HPDE6-E6E7 (cell line): Measurements from ENCODE around the gene ADRA1B.

Experiments used
- DNase-seq: peaks from one replicate; pipeline ENCODE4 v3.0.0; 2011; ENCODE audit warnings: missing footprints; ENCODE audit errors: extremely low spot score

Gene ADRA1B

GRCh38 chr5:159901772-159902171, 14.5 kb upstream of the ADRA1B start:
- DNase-seq, result no peak

GRCh38 chr5:159902444-159903121, 13.7 kb upstream of the ADRA1B start:
- DNase-seq, result peak; percentile 56

DNA sequence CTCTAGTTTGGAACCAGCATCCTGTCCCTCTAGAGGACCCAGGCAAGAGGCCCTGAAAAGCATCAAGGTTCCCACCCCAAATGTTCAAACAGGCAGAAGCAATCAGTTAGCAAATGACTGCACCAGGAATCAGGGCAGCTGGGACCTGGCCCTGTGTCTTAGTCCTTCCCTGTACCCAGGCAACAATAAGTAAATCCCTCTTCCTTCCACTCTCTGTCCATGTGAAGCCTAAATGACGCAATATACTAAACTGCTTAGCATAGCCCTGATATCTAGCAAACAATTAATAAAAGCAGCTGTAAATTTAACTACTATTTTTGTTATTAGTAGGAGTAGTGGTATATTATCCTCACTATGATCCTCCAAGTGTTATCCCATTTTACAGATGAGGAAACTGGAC, 13.2 kb upstream of the ADRA1B start:
- DNase-seq, result no peak

DNA sequence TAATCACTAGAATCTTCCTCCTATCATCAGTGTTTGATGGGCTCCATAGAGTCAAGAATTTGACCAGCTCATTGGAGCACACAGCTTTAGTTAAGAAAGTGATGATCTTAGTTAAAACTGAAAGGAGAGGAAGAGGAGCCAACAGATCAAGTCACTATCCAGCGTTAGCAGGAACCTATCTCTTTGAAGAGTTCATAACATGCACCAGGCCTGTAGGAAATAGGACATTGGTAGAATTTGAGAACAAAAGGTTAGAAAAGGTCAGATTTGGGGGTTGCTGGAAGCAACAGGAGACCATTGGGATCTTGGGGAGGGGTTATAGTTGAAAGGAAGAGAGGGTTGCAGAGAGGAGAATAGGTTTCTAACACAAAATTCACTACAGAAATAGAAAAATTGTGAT, 11.4 kb upstream of the ADRA1B start:
- no peak for DNase-seq

DNA sequence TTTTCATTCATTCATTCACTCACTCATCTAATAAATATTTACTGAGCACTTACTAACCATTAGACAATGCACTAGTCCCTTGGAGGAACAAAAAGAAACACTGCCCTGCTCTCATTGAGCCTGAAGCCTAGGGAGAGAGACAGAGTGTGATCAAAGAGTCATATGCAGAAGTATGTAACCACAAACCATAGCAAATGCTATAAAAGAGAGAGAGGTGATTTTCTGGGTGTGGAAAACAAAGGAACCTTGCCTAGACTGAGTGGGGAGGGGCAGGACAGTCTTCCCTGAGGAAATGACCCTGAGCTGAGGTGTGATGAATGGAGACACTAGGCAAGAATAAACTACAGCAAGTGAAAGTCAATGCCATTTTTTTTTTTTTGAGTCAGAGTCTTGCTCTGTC, 10.8 kb upstream of the ADRA1B start:
- DNase-seq, result peak; percentile 88

GRCh38 chr5:159906463-159906862, 9.8 kb upstream of the ADRA1B start:
- DNase-seq, result no peak

DNA sequence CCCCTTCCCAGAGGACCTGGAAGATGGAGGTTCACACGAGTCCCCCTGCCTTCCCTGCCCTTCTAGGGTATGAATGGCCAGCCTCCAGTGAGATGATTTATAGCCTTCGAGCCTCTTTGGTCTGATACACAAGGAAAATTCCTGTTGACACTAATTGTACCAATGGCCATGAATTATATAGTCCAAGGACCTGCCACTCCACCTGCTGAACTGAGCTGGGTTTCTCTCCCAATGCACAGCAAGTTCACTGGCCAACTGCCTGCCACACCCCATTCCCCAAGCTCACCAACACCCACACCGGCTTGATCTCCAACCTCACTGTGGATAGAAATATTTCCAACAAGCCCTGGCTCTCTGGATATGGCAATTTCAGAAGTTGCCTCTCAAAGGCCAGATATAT, 9.3 kb upstream of the ADRA1B start:
- no peak for DNase-seq

DNA sequence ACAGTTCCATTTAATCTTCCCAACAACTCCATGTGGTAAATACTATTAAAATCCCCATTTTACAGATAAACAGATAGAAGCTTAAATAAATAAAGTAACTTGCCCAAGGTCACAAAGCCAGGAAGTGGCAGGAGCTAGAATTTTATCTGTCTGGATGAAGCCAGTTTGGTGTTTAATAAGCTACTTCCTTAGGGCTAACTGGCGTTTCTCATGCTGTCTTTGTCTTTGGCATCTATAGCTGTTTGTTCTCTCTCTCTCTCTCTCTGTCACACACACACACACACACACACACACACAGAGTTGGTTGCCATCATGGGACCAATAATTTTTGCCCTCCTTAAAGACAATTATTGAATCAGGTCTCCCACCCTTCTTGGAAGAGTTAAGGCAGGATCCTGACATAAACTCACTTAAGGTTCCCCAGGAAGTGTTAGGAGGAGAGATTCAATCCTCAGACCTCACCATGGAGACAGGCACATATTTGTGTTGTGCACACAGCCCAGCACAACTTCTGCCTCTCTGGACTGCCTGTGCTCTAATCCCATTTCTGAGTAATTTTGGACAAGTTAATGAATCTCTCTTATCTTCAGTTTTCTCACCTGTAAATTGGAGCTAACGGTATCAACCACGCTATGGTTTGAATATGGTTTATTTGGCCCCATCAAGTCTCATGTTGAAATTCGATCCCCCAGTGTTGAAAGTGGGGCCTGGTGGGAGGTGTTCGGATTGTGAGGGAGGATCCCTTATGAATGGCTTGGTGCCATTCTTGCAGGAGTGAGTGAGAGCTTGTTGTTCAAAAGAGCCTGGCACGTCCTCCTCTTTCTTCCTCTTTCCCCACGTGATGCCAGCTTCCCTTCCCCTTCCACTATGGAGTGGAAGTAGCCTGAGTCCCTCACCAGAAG, 8.3 kb upstream of the ADRA1B start:
- DNase-seq, result no peak

- no peak for DNase-seq
These were observed 7.7 kb upstream of the ADRA1B start for GRCh38 chr5:159908591-159908940.

DNA sequence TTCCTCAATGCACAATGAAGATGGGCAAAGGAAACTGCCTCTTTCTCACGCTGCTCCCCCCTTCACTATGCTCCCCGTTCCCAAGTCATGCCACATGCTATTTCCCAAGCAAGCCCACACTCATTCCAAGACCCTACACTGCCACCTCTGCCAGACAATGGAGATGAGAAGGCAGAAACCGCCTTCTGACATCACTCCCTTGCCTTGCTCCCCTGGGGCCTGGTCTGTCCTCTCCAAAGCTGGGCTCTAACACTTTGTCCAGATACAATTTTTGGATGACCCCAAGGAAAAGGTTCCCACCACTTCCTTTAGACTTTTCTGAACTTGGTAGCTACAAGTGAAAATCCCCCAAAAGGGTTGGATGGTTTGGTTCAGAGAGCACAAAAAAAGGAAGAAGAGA, 7.2 kb upstream of the ADRA1B start:
- DNase-seq, result no peak

- no peak for DNase-seq
These were observed 6.0 kb upstream of the ADRA1B start for GRCh38 chr5:159910207-159910842.

DNA sequence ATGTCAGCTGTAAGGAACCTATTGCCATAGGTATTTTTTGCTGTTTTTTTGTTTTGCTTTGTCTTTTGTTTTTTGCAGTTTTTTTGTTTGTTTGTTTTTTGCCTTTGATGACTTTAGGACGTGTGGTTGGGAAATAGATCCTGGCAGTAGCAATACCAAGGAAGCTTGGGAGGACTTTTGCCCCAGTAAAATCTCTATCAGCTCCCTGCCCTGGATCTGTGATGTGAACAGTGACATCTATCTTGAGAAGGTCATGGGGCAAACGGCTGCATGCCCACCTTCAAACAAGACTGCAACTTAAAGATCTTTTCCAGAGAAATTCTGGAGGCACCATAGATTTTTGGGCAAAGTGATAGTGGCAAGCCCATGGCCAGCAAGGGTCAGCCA, 5.4 kb upstream of the ADRA1B start:
- no peak for DNase-seq

DNA sequence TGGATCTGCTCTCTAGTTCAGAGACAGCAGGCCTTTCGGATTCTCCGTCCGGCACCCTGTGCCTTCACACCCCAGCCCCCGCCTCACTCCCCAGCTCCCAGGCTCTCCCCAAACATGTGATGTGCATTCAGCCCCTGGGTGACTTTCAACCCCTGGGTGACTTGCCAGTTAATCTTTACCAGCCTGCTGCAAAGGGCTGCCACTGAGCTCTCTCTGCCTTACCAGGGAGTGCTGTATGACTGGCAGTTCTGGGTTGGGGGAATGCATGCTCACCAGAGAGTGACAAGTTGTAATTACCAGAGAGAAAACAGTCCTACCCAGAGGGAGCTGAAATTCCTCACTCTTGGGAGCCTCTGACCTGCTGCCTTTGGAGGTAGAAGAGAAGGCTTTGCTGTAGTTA, 4.9 kb upstream of the ADRA1B start:
- DNase-seq, result no peak

- DNase-seq, result no peak
These were observed 4.1 kb upstream of the ADRA1B start for GRCh38 chr5:159912033-159912800.

DNA sequence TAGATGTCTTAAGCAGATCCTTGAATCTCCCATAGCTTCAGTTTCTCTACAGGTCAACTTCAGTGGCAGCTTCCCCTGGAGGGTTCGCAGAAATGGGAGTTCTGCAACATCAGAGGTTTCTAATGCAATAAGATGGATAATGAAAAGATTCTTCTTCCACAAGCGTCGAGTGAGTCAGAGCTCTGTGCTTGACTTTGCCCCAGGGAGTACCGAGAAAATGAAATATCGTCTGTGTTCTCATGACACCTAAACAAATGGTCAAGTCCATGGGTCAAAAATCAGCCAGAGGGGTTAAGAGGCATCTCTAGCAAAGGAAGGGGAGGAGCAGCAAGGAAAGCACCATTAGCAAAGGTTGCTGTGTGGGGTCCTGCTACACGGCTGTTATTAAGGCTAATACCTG, 3.2 kb upstream of the ADRA1B start:
- peak; percentile 62 for DNase-seq

GRCh38 chr5:159913501-159913900, 2.8 kb upstream of the ADRA1B start:
- no peak for DNase-seq

GRCh38 chr5:159916841-159917761, 819 bp downstream of the ADRA1B start:
- DNase-seq, result no peak

- DNase-seq, result no peak
These were observed 1.7 kb downstream of the ADRA1B start for GRCh38 chr5:159917994-159918393.

- DNase-seq, result no peak
These were observed 5.4 kb downstream of the ADRA1B start for GRCh38 chr5:159921721-159922120.

- DNase-seq, result no peak
These were observed 6.7 kb downstream of the ADRA1B start for GRCh38 chr5:159923008-159923407.
